H1 (cell line): ENCODE results near the gene SLC24A3. TPM values are rescaled to one million over a fixed set of nuclear protein-coding genes. Genes with fewer than 3 reads are reported as not detected.

Source experiments
- CTCF ChIA-PET: fragments of 300-600 bp; sonication (Branson Sonifier 250); formaldehyde crosslinking; loops from one replicate; lab custom pipeline; 2021; ENCODE audit not compliant: partially characterized antibody; lab: Charles Lee
- POLR2A ChIA-PET: fragments of 300-600 bp; sonication (Branson Sonifier 250); formaldehyde crosslinking; loops from one replicate; lab custom pipeline; 2021; ENCODE audit warnings: inconsistent platforms; ENCODE audit not compliant: partially characterized antibody; lab: Charles Lee
- DNase-seq, 2 experiments: peaks; one replicate each; pipeline versions ENCODE4 v3.0.0 to v3.0.0-alpha.2; 2010 to 2022; ENCODE audit warnings: low spot score in 2 of 2, low read depth in 1 of 2, mixed read lengths in 1 of 2
- FAIRE-seq: peaks from 2 replicates; lab custom pipeline; 2011; peaks lifted over from hg19 to GRCh38; lab: Jason Lieb, UNC
- H2AFZ ChIP-seq: 2 replicates; pipeline ENCODE4 v1.8.1; 2012; ENCODE audit warnings: low read length, inconsistent platforms
- H2AK5ac ChIP-seq: 2 replicates; pipeline ENCODE4 v1.6.1; 2013; ENCODE audit warnings: low read depth, low read length
- H2BK120ac ChIP-seq: replicated peaks from 2 replicates; pipeline ENCODE3; 2013; ENCODE audit warnings: low read depth, low read length, inconsistent platforms
- H2BK12ac ChIP-seq: 2 replicates; pipeline ENCODE4 v1.6.1; 2013; ENCODE audit warnings: low read depth, low read length
- H2BK15ac ChIP-seq: 2 replicates; pipeline ENCODE4 v1.6.1; 2013; ENCODE audit warnings: low read length
- H2BK20ac ChIP-seq: 2 replicates; pipeline ENCODE4 v1.6.1; 2013; ENCODE audit warnings: low read length
- H2BK5ac ChIP-seq: 2 replicates; pipeline ENCODE4 v1.6.1; 2013; ENCODE audit warnings: low read depth, low read length
- H3K14ac ChIP-seq: 2 replicates; pipeline ENCODE4 v1.6.1; 2013; ENCODE audit warnings: inconsistent platforms; ENCODE audit not compliant: insufficient read length
- H3K18ac ChIP-seq: 2 replicates; pipeline ENCODE4 v1.6.1; 2013; ENCODE audit warnings: low read length; ENCODE audit errors: extremely low read depth
- H3K23ac ChIP-seq: 2 replicates; pipeline ENCODE4 v1.6.1; 2013; ENCODE audit warnings: inconsistent platforms; ENCODE audit not compliant: insufficient read length
- H3K23me2 ChIP-seq: 2 replicates; pipeline ENCODE4 v1.6.1; 2013; ENCODE audit warnings: low read depth, low read length
- H3K27ac ChIP-seq: 2 replicates; pipeline ENCODE4 v1.6.1; 2011; ENCODE audit warnings: low read depth, low read length, inconsistent platforms
- H3K27me3 ChIP-seq, 4 experiments: replicated peaks in 1 of 4; 1 replicate in 1 of 4; 2 replicates in 3 of 4; pipeline versions ENCODE4 v1.6.1 to v1.8.1; 2011 to 2013; ENCODE audit warnings: low read length in 3 of 4, mild to moderate bottlenecking in 3 of 4, inconsistent platforms in 2 of 4, mixed read lengths in 2 of 4, moderate library complexity in 1 of 4; ENCODE audit not compliant: control insufficient read depth in 3 of 4, insufficient read depth in 3 of 4; ENCODE audit errors: extremely low read depth in 1 of 4
- H3K36me3 ChIP-seq, 4 experiments: 2 replicates each; pipeline versions ENCODE4 v1.6.1 to v1.8.1; 2011 to 2013; ENCODE audit warnings: mild to moderate bottlenecking in 4 of 4, low read length in 3 of 4, moderate library complexity in 2 of 4, control low read depth in 1 of 4, inconsistent platforms in 1 of 4; ENCODE audit not compliant: insufficient read depth in 4 of 4, control insufficient read depth in 2 of 4
- H3K4ac ChIP-seq: replicated peaks from 2 replicates; pipeline ENCODE3; 2013; ENCODE audit warnings: low read length, low read depth, mixed read lengths, inconsistent platforms; ENCODE audit not compliant: insufficient read length
- H3K4me1 ChIP-seq, 4 experiments: replicated peaks in 1 of 4; 1 replicate in 1 of 4; 2 replicates in 3 of 4; pipeline versions ENCODE4 v1.6.1 to v1.8.1; 2011 to 2013; ENCODE audit warnings: low read length in 3 of 4, inconsistent platforms in 2 of 4, mixed read lengths in 1 of 4; ENCODE audit not compliant: insufficient read depth in 4 of 4, control insufficient read depth in 3 of 4
- H3K4me2 ChIP-seq, 2 experiments: 2 replicates each; pipeline versions ENCODE4 v1.6.1 to v1.8.1; 2011 to 2013; ENCODE audit warnings: low read depth in 2 of 2, low read length in 2 of 2, control low read depth in 1 of 2, inconsistent platforms in 1 of 2, mild to moderate bottlenecking in 1 of 2; ENCODE audit not compliant: insufficient read depth in 1 of 2
- H3K4me3 ChIP-seq, 4 experiments: fragments of 200-600, 300-600 bp in 1 of 4; sonication (generic), shearing (Covaris generic), sonication (Bioruptor Twin) in 1 of 4; 2 replicates each; pipeline versions ENCODE4 v1.5.1 to v1.8.1; 2011 to 2016; ENCODE audit warnings: low read length in 4 of 4, low read depth in 3 of 4, control low read depth in 2 of 4, inconsistent platforms in 2 of 4, mild to moderate bottlenecking in 2 of 4, mixed read lengths in 1 of 4, moderate library complexity in 1 of 4; ENCODE audit not compliant: insufficient read depth in 2 of 4; ENCODE audit errors: extremely low read depth in 1 of 4
- H3K56ac ChIP-seq: replicated peaks from 2 replicates; pipeline ENCODE3; 2013; ENCODE audit warnings: low read depth, mild to moderate bottlenecking, mixed read lengths, low read length, inconsistent platforms; ENCODE audit not compliant: insufficient read length
- H3K79me1 ChIP-seq: 2 replicates; pipeline ENCODE4 v1.6.1; 2013; ENCODE audit warnings: low read depth, low read length, control low read depth
- H3K79me2 ChIP-seq, 2 experiments: 2 replicates each; pipeline versions ENCODE4 v1.6.1 to v1.8.1; 2012 to 2013; ENCODE audit warnings: low read length in 2 of 2, mild to moderate bottlenecking in 2 of 2, inconsistent platforms in 1 of 2; ENCODE audit not compliant: insufficient read depth in 2 of 2, control insufficient read depth in 1 of 2
- H3K9ac ChIP-seq, 4 experiments: replicated peaks in 1 of 4; 1 replicate in 1 of 4; 2 replicates in 3 of 4; pipeline versions ENCODE4 v1.6.1 to v1.8.1; 2011 to 2013; ENCODE audit warnings: low read depth in 3 of 4, low read length in 3 of 4, control low read depth in 2 of 4, mild to moderate bottlenecking in 2 of 4, moderate library complexity in 2 of 4, inconsistent platforms in 1 of 4; ENCODE audit errors: extremely low read depth in 1 of 4
- H3K9me3 ChIP-seq, 2 experiments: 2 replicates each; pipeline versions ENCODE4 v1.6.1 to v1.8.1; 2012 to 2013; ENCODE audit warnings: mild to moderate bottlenecking in 2 of 2, moderate library complexity in 2 of 2, control low read depth in 1 of 2, inconsistent platforms in 1 of 2, low read depth in 1 of 2, low read length in 1 of 2, mixed read lengths in 1 of 2; ENCODE audit not compliant: insufficient read depth in 2 of 2
- H4K20me1 ChIP-seq, 2 experiments: replicated peaks in 1 of 2; 2 replicates each; pipeline versions ENCODE3 to v1.8.1; 2011 to 2013; ENCODE audit warnings: inconsistent platforms in 2 of 2, low read length in 2 of 2, mild to moderate bottlenecking in 1 of 2; ENCODE audit not compliant: insufficient read depth in 2 of 2, control insufficient read depth in 1 of 2
- H4K5ac ChIP-seq: 2 replicates; pipeline ENCODE4 v1.6.1; 2013; ENCODE audit warnings: low read length, low read depth, mixed read lengths, inconsistent platforms; ENCODE audit not compliant: insufficient read length
- H4K8ac ChIP-seq: 2 replicates; pipeline ENCODE4 v1.8.0; 2013; ENCODE audit warnings: mild to moderate bottlenecking, moderate library complexity, low read length, inconsistent platforms; ENCODE audit not compliant: insufficient read depth; ENCODE audit errors: extremely low read depth
- H4K91ac ChIP-seq: replicated peaks from 2 replicates; pipeline ENCODE3; 2013; ENCODE audit warnings: low read length, mixed read lengths, inconsistent platforms; ENCODE audit not compliant: insufficient read length
- EGR1 ChIP-seq: IDR thresholded peaks from 2 replicates; pipeline ENCODE4 v1.6.1; 2011; ENCODE audit warnings: low read depth, low read length, borderline replicate concordance
- RBBP5 ChIP-seq: IDR thresholded peaks from 2 replicates; pipeline ENCODE4 v1.7.1; 2012; ENCODE audit warnings: low read depth, mild to moderate bottlenecking, inconsistent platforms, low read length, moderate library complexity, borderline replicate concordance
- WGBS, 2 experiments: shearing (Covaris generic) in 1 of 2; methylation state at CpG; one replicate each; pipeline versions ENCODE4 v1.1.6 to v1.1.7; 2013 to 2015; ENCODE audit warnings: low lambda C conversion rate in 2 of 2, mixed read lengths in 2 of 2, inconsistent platforms in 1 of 2, low coverage in 1 of 2, missing lambda C conversion rate in 1 of 2; ENCODE audit not compliant: insufficient replicate concordance in 2 of 2, insufficient coverage in 1 of 2, insufficient read length in 1 of 2; ENCODE audit errors: extremely low coverage in 1 of 2, missing lambda C conversion rate in 1 of 2; 5-methylcytosine and 5-hydroxymethylcytosine counted together
- polyA plus RNA-seq, 7 experiments: library from polyadenylated mRNA; depleted of rRNA in 3 of 7; stranded (reverse) in 5 of 7; unstranded in 2 of 7; fragments of >200 nt in 5 of 7; fragments of 200-250 nt in 2 of 7; gene quantifications; 1 replicate in 5 of 7; 2 replicates in 1 of 7; 4 replicates in 1 of 7; pipeline versions ENCODE4 v1.2.1 to v1.2.3, GENCODE V29; 2011 to 2013; ENCODE audit warnings: missing spikeins in 2 of 7, mixed read lengths in 2 of 7
- total RNA-seq: library from RNA; stranded (reverse); fragmentation: NEBNext Ultra II Directional; extraction: Animal tissue kit (Norgen Biotek cat#: 25700); gene quantifications from 2 replicates; pipeline ENCODE4 v1.2.1, GENCODE V29; 2021

The SLC24A3 gene
- total and polyA plus RNA-seq, 2 of the 8 experiments (the other 6 are each of a cell fraction or from before 2014, with no cell fraction given) = 4.5 to 6.3 TPM

DNA sequence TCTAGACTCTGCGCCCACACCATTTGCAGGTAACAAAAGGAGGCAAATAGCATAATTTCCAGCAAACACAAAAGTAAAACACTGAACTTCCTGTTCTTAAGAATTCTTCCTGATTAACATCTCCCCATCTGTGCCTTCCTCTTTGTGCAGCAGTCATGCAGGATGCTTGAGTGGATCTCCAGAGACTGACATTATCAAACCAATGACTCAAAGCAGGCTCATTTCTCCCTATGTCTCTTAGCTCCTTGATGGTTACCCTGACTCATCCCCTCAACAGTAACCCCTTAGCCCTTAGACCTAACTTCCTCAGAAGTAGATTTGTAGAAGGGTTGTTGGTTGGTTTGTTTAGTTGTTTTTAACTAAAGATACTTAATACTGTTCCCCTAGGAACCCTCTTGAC, 408.6 kb downstream of the SLC24A3 start:
- CTCF ChIA-PET = interaction anchor here (1.0 to 2.0 kb wide), 4 partner anchors 9 to 415 kb away, joined by 3 to 10 read pairs (median 4); no protein-coding TSS in a partner anchor
- Histone ChIP-seq H3K23ac (no peak overlapping the region), H2AK5ac (no peak overlapping the region), H2BK5ac (no peak overlapping the region; the same call in 1 of the 2 replicates), H3K4me2 (peak overlapping the region; percentile 12 to 28; a peak in 2 of 4 replicates), H3K36me3 (no peaks in the 10 kb centered on the region), H3K9me3 (peaks cover 5 to 8% of the 10 kb centered on the region in 2 experiments; a peak in 2 of 4 replicates), H4K8ac (no peak overlapping the region), H3K4me1 (peaks cover 0 to 24% (median 8%) of the 10 kb centered on the region in 4 experiments; a peak in 3 of 7 replicates), H3K56ac (no peak overlapping the region), H3K18ac (no peak overlapping the region), H3K4me3 (peak overlapping the region in 1 of 4 experiments; percentile 19; a peak in 1 of 8 replicates), H3K4ac (no peak overlapping the region), H2BK12ac (no peak overlapping the region), H3K9ac (no peak overlapping the region), H3K27ac (no peak overlapping the region), H4K91ac (no peak overlapping the region), H3K27me3 (no peaks in the 10 kb centered on the region), H2BK20ac (peak overlapping the region; percentile 84; the same call in 1 of the 2 replicates), H3K79me1 (no peaks in the 10 kb centered on the region), H2AFZ (no peak overlapping the region), H2BK15ac (no peak overlapping the region), H3K23me2 (no peaks in the 10 kb centered on the region), H2BK120ac (no peak overlapping the region), H3K14ac (no peak overlapping the region), H3K79me2 (no peaks in the 10 kb centered on the region), H4K20me1 (no peaks in the 10 kb centered on the region), H4K5ac (no peak overlapping the region)
- 88% methylated on average over 1 of the region's 1 CpG; no CpG with 5 or more reads in 1 of the 2 experiments for WGBS, 2 experiments
- no peak for FAIRE-seq
- DNase-seq = no peak
- TF ChIP-seq RBBP5 (no peak), EGR1 (no peak)
- POLR2A ChIA-PET = interaction anchor here (1.7 kb wide), 1 partner anchor 10 kb away, joined by 5 read pairs; no protein-coding TSS in a partner anchor
